Transverse colon (tissue), 4 donors: ENCODE data around the gene B3GAT2. TPM values are rescaled to one million over a fixed set of nuclear protein-coding genes. Genes with fewer than 3 reads are reported as not detected.

Experiments
- DNase-seq: peaks from one replicate; pipeline ENCODE4 v3.0.0-alpha.2; 2019
- H3K27ac ChIP-seq, 4 donors: fragments of 200-600 bp; sonication (generic); 2 replicates each; pipeline ENCODE4 v1.5.1; 2016 to 2018; ENCODE audit warnings: inconsistent platforms in 4 of 4
- H3K27me3 ChIP-seq: fragments of 200-600 bp; sonication (generic); 2 replicates; pipeline ENCODE4 v1.5.1; 2017; ENCODE audit warnings: inconsistent platforms
- H3K36me3 ChIP-seq, 4 donors: fragments of 200-600 bp; sonication (generic); 2 replicates each; pipeline ENCODE4 v1.5.1; 2017 to 2019; ENCODE audit warnings: inconsistent platforms in 4 of 4
- H3K4me1 ChIP-seq, 4 donors: fragments of 200-600 bp; sonication (generic); 2 replicates each; pipeline ENCODE4 v1.5.1; 2017 to 2020; ENCODE audit warnings: inconsistent platforms in 4 of 4
- H3K4me3 ChIP-seq, 4 donors: fragments of 200-600 bp; sonication (generic); 1 replicate in 1 of 4; 2 replicates in 3 of 4; pipeline versions ENCODE4 v1.5.1 to v1.6.1; 2017 to 2019; ENCODE audit warnings: inconsistent platforms in 4 of 4
- H3K9me3 ChIP-seq, 2 donors: fragments of 200-600 bp; sonication (generic); 2 replicates each; pipeline ENCODE4 v1.5.1; 2017 to 2019; ENCODE audit warnings: inconsistent platforms in 2 of 2
- CTCF ChIP-seq, 5 experiments: fragments of 200-600 bp in 3 of 5; fragments of 450-650 bp in 2 of 5; sonication (generic) in 3 of 5; IDR thresholded peaks; 1 replicate in 2 of 5; 2 replicates in 3 of 5; pipeline ENCODE4 v1.5.1; 2016 to 2017; ENCODE audit warnings: antibody characterized with exemption in 5 of 5, inconsistent platforms in 3 of 5, mild to moderate bottlenecking in 2 of 5, moderate library complexity in 1 of 5
- EP300 ChIP-seq: sonication (generic); formaldehyde crosslinking; IDR thresholded peaks from one replicate; pipeline ENCODE4 v1.6.1; 2017; ENCODE audit warnings: antibody characterized with exemption, low read depth
- POLR2A ChIP-seq: fragments of 450-650 bp; IDR thresholded peaks from one replicate; pipeline ENCODE4 v1.6.1; 2016; ENCODE audit warnings: antibody characterized with exemption, mild to moderate bottlenecking, moderate library complexity
- POLR2AphosphoS5 ChIP-seq, 3 donors: sonication (generic); formaldehyde crosslinking; IDR thresholded peaks; one replicate each; pipeline ENCODE4 v1.6.1; 2016; ENCODE audit warnings: antibody characterized with exemption in 3 of 3
- WGBS, 2 donors: methylation state at CpG; one replicate each; pipeline ENCODE4 v1.1.5; 2018; ENCODE audit warnings: low coverage in 1 of 2; 5-methylcytosine and 5-hydroxymethylcytosine counted together
- in situ Hi-C, 4 donors: fragments of 200-750 bp; cut with MboI; loops; one replicate each; pipeline versions ENCODE4 v1.15.0 to v1.15.1; 2017; ENCODE audit warnings: low sequenced_read_pairs in 3 of 4, low pct_ligation_motif_present in 1 of 4, low pct_unique_long_range_greater_than_20kb in 1 of 4
- intact Hi-C: fragments of 100-400 bp; cut with DNase I; formaldehyde crosslinking; loops from one replicate; pipeline ENCODE4 v1.15.1; 2023; ENCODE audit warnings: low total_unique reads
- total RNA-seq, 4 donors: library from RNA; depleted of rRNA; stranded (reverse); fragments of >200 nt; gene quantifications; one replicate each; pipeline ENCODE4 v1.1.0, GENCODE V29; 2016

The B3GAT2 gene
- total RNA-seq, 4 donors from 2014 or later = not detected

- Histone ChIP-seq H3K36me3 (no peaks in the 10 kb centered on the region), H3K27me3 (no peaks in the 10 kb centered on the region), H3K4me1 (no peaks in the 10 kb centered on the region), H3K27ac (no peak overlapping the region), H3K9me3 (no peaks in the 10 kb centered on the region), H3K4me3 (no peak overlapping the region)
- intact Hi-C loops (no loop called here), in situ Hi-C loops (no loop called here)
- TF ChIP-seq POLR2AphosphoS5 (IDR thresholded peaks at IDR 0.05) (no peak), EP300 (no peak), CTCF (IDR thresholded peaks at IDR 0.05) (no peak), POLR2A (no peak)
- no peak for DNase-seq
Observed at GRCh38 chr6:70995411-70995810, 38.6 kb upstream of the B3GAT2 start.

- in situ Hi-C loops (no loop called here), intact Hi-C loops (no loop called here)
- 29 to 82% methylated on average over 1 to 2 of the region's 2 CpGs for WGBS, 2 donors
- H3K9me3 ChIP-seq = no peaks in the 10 kb centered on the region
- no peaks in the 10 kb centered on the region for H3K4me1 ChIP-seq
- no peak overlapping the region for H3K4me3 ChIP-seq
- no peak for DNase-seq
- H3K27ac ChIP-seq = no peak overlapping the region
- H3K36me3 ChIP-seq = no peaks in the 10 kb centered on the region
- H3K27me3 ChIP-seq = no peaks in the 10 kb centered on the region
- TF ChIP-seq POLR2AphosphoS5 (IDR thresholded peaks at IDR 0.05) (no peak), EP300 (no peak), POLR2A (no peak), CTCF (IDR thresholded peaks at IDR 0.05) (no peak)
Observed at GRCh38 chr6:70991253-70991652, 34.4 kb upstream of the B3GAT2 start.

DNA sequence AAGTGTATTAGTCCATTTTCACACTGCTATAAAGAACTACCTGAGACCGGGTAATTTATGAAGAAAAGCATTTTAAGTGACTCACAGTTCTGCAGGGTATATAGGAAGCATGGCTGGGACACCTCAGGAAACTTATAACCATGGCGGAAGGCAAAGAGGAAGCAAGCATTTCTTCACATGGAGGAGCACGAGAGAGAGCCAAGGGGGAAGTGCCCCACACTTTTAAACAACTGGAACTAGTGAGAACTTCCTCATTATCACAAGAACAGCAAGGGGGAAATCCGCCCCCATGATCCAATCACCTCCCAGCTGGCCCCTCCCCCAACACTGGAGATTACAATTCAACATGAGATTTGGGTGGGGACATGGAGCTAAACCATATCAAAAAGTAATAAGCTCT lies 28.3 kb upstream of the B3GAT2 start:
- intact Hi-C loops = no loop called here
- Histone ChIP-seq H3K4me3 (no peak overlapping the region), H3K4me1 (no peaks in the 10 kb centered on the region), H3K27ac (no peak overlapping the region), H3K27me3 (no peaks in the 10 kb centered on the region), H3K36me3 (no peaks in the 10 kb centered on the region), H3K9me3 (no peaks in the 10 kb centered on the region)
- TF ChIP-seq EP300 = no peak
- TF ChIP-seq CTCF (IDR thresholded peaks at IDR 0.05) = no peak
- no peak for TF ChIP-seq POLR2A
- TF ChIP-seq POLR2AphosphoS5 (IDR thresholded peaks at IDR 0.05) = no peak
- in situ Hi-C loops = no loop called here
- no peak for DNase-seq
- WGBS, 2 donors = 65 to 68% methylated on average over 3 to 4 of the region's 4 CpGs

GRCh38 chr6:70982747-70983146 lies 25.9 kb upstream of the B3GAT2 start:
- in situ Hi-C loops = no loop called here

More at GRCh38 chr6:70982747-70983146, 25.9 kb upstream of the B3GAT2 start:
- Histone ChIP-seq H3K9me3 (no peaks in the 10 kb centered on the region), H3K27me3 (no peaks in the 10 kb centered on the region), H3K27ac (no peak overlapping the region), H3K36me3 (no peaks in the 10 kb centered on the region), H3K4me3 (no peak overlapping the region), H3K4me1 (no peaks in the 10 kb centered on the region)
- TF ChIP-seq POLR2A (no peak), EP300 (no peak), POLR2AphosphoS5 (IDR thresholded peaks at IDR 0.05) (no peak), CTCF (IDR thresholded peaks at IDR 0.05) (no peak)
- intact Hi-C loops = no loop called here
- no peak for DNase-seq
- WGBS, 2 donors = 89 to 91% methylated on average over 3 of the region's 3 CpGs
